NCI-H128 (cell line): Measurements from ENCODE around the gene MAPK8IP3.

Experiments used
- DNase-seq: peaks from one replicate; lab custom pipeline; 2025; ENCODE audit not compliant: unreplicated experiment; lab: John Stamatoyannopoulos, UW

The MAPK8IP3 gene

DNA sequence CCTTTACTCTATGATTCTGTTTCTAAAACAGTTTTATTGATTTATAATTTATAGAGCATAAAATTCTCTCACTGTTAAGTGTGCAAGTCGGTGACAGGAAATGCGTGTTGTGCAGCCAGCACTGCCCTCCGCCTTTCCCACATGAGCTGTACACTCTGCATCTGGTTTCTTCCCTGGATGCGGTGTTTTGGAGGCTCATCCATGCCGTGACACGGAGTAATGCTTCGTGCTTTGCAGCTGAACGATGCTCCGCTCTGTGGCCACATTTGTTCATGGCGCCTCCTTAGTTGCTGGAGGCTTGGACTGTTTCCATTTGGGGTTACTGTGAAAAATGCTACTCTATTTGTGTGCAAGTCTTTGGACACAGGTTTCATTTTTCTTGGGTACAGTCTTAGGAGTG, 94.7 kb downstream of the MAPK8IP3 start:
- no peak for DNase-seq

DNA sequence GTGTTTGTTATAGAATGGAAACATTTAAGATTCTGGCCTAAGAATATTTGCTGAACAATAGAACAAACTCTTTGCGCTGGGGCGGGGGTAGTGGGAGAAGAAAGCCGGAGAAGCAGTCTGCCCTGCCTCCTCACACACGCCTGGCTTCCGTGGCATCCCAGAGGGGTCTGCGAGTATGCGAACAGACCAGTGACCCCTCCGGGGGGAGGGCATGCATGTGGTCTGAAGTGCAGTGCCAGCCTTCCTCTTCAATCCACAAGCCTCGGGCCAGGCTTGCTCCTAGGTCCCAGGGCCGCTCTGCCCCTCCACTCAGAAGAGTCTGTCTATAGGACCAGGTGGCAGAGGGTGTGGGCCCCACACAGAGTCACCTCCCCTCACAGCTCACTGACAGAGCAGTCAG, 101.6 kb downstream of the MAPK8IP3 start:
- DNase-seq, result no peak

DNA sequence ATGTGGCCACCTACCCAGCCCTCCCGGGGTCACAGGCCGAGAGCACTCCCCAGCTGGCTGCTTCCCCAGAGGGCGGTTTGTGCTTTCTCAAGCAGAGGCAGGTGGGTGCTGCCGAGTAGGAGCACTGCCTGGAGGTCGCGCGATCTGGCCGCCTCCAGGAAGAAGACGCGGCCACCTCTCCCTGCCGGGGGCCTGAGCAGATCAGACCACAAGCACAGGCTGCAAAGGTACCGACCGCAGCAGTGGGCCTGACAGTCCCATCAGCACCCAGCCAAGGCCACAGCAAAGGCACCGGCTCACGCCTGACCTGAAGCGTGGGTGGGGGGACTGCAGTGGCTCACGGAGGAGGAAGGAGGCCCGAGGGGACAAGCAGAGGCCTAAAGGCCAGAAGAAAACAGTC, 102.7 kb downstream of the MAPK8IP3 start:
- no peak for DNase-seq

DNA sequence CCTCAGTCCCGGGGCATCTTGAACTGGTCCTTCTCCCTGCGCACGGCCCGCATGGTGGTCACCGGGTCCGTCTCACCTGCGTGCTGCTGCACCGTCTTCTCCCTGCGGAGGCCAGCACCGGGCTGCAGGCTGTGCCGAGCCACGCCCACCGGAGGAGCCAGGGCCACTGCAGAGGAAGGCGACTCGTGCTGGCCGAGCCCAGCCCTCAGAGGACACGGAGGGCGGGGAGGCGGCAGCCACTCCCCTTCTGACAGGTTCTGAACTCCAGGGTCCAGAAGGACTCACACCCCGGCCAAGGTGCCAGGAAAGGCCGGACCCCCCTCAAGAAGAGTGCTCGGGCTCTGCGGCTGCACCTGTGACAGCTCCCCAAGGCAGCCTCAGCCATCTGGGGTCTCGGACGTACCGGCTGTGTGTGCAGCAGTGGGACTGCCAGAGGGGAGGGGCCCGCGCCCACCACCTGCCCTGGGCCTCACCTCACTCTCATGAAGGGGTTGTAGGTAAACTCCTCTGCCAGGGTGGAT, 103.3 kb downstream of the MAPK8IP3 start:
- DNase-seq, result no peak

DNA sequence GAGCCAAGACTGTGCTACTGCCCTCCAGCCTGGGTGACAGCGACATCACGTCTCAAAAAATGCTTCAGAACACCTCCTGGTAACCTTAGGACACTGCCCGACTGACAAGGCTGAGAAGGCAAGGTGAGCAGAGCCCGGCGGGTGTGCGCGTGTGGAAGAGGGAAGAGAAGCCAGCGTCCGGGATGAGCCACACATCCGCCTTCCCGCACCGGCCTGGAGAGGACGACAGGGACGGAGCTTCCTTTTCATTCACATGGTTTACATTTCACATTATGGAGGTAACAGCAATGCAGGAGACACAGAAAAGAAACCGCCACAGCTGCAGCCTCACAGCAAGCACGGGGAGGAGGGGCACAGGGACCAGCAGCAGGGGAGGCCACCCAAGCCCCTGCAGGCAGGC, 104.1 kb downstream of the MAPK8IP3 start:
- no peak for DNase-seq

DNA sequence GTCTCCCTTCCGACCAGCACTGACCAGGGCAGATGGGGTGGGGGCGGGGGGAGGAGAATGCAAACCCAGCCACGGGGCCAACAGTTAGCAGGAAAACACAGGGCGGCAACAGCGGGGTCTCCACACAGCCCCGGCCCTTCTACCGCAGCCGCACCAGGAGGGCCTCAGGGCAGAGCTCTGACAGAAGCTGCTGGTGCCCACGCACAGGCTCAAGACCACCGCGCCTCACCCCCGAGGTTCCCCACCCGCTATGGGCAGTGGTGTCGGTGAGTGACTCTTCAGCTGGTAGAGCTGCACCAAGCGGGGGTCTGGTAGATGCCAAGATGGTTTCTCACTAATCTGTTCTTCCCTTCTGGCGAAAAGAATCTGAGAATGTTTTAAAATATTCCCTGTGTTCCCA, 104.5 kb downstream of the MAPK8IP3 start:
- no peak for DNase-seq

DNA sequence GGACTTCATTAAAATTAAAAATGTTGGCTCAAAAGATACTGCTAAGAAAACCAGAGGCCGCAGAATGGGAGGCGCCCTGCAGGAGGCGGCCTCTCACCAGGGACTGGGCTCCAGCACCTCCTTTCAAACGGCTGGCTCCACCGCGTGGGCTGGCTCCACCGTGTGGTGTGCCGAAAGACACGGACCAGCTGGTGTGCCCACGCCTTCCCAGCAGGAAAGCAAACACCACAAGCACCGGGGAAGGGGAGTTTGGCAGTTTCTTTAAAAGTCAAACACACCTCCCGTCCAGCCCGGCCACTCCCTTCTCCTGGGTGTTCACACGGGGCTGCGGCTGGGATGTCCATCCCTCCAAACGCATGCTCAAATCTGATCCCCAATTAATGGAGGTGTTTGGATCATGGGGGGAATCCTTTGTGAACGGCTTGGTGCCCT, 106.8 kb downstream of the MAPK8IP3 start:
- peak; percentile 19 for DNase-seq

DNA sequence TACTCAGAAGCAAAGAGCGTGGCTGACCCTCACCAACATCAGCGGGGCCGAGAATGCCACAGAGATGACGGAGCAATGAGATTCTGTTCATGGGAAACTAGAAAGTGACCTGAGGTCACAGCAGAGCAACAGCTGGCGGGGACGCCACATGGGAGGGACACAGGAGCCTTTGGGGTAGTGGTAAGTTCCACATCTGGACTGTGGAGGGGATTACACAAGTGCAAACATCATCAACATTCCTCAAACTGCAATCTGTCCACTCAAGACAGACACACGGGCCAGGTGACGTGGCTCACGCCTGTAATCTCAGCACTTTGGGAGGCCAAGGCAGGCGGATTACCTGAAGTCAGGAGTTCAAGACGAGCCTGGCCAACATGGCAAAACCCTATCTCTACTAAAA, 109.5 kb downstream of the MAPK8IP3 start:
- DNase-seq, result no peak

DNA sequence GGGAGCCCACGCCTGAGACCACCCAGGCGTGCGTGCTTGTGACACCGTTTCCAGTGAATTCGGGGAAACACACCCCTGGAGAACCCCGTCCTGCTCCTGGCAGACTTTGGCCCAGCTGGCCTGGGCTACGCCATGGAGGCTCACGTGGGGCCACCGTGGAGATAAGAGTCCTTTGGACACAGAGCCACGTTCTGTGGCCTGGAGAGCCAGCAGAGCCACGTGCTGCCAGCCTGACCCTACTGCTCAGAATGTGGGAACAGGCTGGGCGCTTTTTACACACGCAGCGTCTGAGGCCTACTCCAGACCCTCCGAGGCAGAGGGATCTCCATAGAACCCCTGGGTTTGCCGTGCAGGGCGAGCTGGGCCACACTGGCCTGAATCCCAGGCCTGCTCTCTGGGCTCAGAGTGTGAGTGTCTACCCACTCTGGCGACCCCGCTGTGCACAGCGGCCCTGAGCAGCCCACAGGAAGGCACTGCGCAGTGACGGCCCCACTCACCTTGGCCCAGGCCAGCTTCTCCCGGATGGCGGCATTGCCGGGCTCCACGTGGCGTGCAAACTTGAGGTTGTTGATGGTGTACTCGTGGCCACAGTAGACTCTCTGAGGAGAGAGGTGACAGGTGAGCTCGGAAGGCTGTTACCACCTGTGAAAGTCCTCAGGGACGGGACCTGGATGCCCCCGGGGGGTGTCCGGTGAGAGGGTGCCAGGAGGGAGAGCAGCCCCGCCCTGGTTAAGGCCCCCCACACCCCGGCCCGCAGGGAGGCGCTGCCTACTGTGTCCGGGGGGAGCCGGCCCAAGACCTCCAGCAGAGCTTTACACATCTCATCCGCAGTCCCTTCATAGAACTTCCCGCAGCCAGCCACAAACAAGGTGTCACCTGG, 110.6 kb downstream of the MAPK8IP3 start:
- DNase-seq, result no peak

DNA sequence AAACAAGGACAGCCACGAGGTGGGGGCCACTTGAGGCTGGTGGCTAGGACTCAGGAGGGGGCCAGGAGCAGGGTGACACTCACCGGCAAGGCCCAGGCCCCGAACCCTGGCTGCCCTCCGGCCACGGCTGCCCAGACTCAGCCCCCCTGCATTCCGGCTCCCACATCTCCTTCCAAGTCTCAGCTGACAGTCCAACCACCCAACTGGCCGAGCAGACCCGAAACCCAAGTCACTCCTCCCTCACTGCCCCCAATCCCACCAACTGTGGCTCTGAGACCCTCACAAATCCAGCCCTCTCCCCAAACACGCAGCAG, 111.2 kb downstream of the MAPK8IP3 start:
- no peak for DNase-seq

DNA sequence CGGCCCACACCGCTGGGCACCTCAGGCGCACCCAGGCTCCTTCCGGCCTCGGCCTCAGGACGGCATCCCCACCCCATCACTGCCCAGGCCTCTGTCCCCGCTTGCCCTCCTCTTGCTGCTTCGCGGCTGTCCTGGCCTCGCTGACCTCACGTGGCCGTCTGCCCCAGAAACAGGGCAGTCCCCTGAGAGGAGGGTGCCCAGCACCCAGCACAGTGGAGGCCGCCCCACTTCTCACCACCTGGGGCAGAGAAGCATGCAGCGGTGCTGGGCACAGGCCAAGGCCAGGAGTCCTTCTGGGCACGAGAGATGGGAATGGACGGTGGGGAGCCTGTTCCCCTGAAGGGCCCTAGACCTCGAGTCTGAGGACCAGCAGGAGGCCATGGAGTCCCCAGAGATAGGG, 111.7 kb downstream of the MAPK8IP3 start:
- DNase-seq, result no peak

DNA sequence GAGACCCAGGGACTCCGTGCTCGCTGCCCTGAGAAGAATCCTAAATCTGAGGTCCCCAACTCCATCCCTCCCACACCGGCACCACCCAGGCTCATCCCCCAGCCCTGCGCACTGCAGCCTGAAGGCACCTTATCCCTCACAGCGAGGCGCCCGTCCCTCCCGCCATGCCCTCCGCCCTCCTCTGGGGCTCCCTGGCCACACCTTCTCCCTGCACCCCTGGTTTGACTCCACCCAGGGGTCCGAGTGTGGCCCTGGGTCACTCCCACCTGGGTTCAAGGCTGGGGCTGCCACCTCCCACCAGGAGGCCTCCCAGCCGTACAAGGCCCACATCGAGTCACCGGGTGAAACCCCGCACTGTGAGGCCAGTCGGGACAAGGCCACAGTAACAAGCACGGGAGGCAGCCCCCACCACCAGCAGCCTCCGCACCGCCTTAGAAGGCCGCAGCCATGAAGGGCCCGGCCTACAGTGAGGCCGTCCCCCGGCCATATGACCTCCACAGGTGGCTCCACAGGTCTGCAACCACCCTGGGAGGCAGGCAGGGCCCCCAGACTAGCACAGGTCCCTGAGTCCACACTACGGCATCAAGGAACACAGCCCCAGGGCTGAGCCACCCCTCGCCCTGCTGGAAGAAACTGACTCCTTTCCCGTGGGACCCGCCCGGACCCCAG, 112.3 kb downstream of the MAPK8IP3 start:
- no peak for DNase-seq

DNA sequence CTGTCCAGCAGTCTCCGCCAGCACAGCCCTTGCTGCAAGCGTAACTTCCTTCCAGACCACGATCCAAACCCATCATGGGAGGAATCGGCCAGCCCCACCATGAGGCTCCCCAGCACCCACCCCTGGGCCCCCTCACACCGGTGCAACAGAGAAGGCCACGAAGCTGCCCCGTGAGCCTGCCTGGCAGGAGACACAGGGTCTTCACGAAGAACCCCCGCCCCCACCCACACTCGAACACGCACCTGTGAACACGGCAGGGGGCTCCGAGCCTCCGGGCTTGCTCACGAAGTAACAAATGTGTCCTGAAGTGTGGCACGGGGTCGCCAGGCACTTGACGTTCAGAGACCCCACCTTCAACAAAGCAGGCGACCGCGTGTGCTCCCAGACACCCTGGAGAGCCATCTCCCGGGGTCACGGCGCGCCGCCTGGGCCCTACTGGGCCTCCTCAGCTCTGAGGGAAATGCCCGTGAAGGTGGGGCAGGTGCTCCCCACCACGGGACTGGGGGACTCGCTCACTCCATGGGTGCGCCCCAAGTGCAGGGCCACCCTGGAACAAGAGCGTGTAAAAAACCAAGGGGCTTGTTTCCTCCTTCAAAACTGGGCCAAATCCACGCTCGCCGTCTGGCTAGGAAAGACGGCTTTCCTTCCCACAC, 113.0 kb downstream of the MAPK8IP3 start:
- DNase-seq, result no peak

DNA sequence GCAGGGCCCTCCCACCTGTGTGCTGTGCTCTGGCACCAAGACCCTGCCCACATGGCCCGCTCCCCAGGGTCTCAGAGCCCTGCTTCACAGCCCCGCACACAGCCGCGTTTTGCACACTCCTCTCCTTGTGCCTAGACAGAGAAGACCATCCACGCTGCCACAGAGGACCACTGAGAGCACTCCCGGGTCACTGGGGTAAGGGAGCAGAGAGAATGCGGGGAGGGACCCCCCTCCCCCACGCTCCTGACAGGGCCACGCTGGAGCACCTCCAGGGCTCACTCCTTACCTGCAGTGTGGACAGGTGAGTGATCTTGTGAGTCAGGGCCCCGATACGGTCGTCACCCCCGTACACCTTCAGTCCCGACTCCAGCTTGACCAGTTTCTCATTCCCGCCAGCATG, 113.6 kb downstream of the MAPK8IP3 start:
- DNase-seq, result no peak
